ENCODE measurements around the gene RASSF5. TPM values are rescaled to one million over a fixed set of nuclear protein-coding genes. Genes with fewer than 3 reads are reported as not detected.

The RASSF5 gene
- total and polyA plus RNA-seq, 2 of the 13 experiments (the other 11 are each of a cell fraction or from before 2014, with no cell fraction given) = 0.18 to 0.40 TPM

DNA sequence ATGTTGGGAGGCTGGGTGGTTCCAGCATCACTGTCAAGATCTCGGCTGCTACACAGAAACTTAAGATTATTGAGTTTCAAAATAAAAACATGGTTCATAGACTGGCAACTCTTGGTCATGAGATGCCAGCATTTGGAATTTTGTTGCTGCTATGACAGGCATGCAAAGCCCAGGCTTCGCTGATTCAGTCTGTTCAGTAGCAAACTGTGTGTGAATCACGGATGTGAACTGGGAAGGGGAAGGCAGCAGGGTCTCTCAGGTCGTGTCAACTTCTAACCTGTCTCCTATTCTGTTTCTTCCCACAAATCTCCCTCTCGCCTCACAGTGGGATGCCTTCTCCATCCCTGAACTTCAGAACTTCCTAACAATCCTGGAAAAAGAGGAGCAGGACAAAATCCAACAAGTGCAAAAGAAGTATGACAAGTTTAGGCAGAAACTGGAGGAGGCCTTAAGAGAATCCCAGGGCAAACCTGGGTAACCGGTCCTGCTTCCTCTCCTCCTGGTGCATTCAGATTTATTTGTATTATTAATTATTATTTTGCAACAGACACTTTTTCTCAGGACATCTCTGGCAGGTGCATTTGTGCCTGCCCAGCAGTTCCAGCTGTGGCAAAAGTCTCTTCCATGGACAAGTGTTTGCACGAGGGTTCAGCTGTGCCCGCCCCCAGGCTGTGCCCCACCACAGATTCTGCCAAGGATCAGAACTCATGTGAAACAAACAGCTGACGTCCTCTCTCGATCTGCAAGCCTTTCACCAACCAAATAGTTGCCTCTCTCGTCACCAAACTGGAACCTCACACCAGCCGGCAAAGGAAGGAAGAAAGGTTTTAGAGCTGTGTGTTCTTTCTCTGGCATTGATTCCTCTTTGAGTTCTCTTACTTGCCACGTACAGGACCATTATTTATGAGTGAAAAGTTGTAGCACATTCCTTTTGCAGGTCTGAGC is 79.4 kb downstream of the RASSF5 start (continued):
- TF ChIP-seq, protein P1, sequence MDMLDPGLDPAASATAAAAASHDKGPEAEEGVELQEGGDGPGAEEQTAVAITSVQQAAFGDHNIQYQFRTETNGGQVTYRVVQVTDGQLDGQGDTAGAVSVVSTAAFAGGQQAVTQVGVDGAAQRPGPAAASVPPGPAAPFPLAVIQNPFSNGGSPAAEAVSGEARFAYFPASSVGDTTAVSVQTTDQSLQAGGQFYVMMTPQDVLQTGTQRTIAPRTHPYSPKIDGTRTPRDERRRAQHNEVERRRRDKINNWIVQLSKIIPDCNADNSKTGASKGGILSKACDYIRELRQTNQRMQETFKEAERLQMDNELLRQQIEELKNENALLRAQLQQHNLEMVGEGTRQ (IDR thresholded peaks at IDR 0.05; ENCODE audit: low read depth, low read length) = no peak
- TF ChIP-seq, protein P1 (CRISPR knock-in tag; IDR thresholded peaks at IDR 0.05; ENCODE audit: borderline replicate concordance) = no peak
- TF ChIP-seq SRSF1 (optimal IDR thresholded peaks at IDR 0.05; ENCODE audit: low read depth, low read length) (no peak), SOX5 (CRISPR knock-in tag; IDR thresholded peaks at IDR 0.05; ENCODE audit: borderline replicate concordance) (no peak), TSC22D2 (CRISPR knock-in tag; IDR thresholded peaks at IDR 0.05; ENCODE audit: borderline replicate concordance) (no peak), ZKSCAN8 (CRISPR knock-in tag; IDR thresholded peaks at IDR 0.05; ENCODE audit: borderline replicate concordance) (no peak), FOXK2 (IDR thresholded peaks at IDR 0.05) (no peak), ZNF619 (CRISPR knock-in tag; IDR thresholded peaks at IDR 0.05) (no peak), NCOA2 (CRISPR knock-in tag; IDR thresholded peaks at IDR 0.05) (no peak), JUNB (CRISPR knock-in tag; IDR thresholded peaks at IDR 0.05; ENCODE audit: borderline replicate concordance) (no peak), NCOA1 (CRISPR knock-in tag; IDR thresholded peaks at IDR 0.05) (no peak), ZNF136 (CRISPR knock-in tag; IDR thresholded peaks at IDR 0.05; ENCODE audit: low read depth) (no peak), ZNF468 (CRISPR knock-in tag; IDR thresholded peaks at IDR 0.05) (no peak), FIP1L1 (IDR thresholded peaks at IDR 0.05; ENCODE audit: borderline replicate concordance, insufficient read depth, low read depth, low read length) (no peak)
